ENCODE measurements around the gene STPG1.

- TF ChIP-seq CTCF (conservative IDR thresholded peaks at IDR 0.05 in 1 of 2, IDR thresholded peaks at IDR 0.05 in 1 of 2; ENCODE audit: extremely low read depth in 1 of 2, insufficient read depth in 1 of 2, low read depth in 1 of 2, low read length in 2 of 2) (no peak), EZH2 (IDR thresholded peaks at IDR 0.05; ENCODE audit: borderline replicate concordance, low read length) (no peak)
Measured at GRCh38 chr1:24318615-24319311, 94.8 kb downstream of the STPG1 start.

Data from mammary epithelial cell (primary cell).